OCI-LY1 (cell line): Measurements from ENCODE around the gene MICU1.
"Not testable (repeated sequence)": the region's sequence is repeated elsewhere in the genome, so short reads cannot be mapped to it uniquely, and the experiment has no call there.

ENCODE experiments used
- H2AFZ ChIP-seq: fragments of 200-600 bp; sonication (generic), shearing (Covaris generic); 2 replicates; pipeline ENCODE4 v1.6.0; 2014; ENCODE audit warnings: antibody characterized with exemption, mild to moderate bottlenecking, low read length
- H3F3A ChIP-seq: fragments of 200-600 bp; sonication (generic), shearing (Covaris generic); 2 replicates; pipeline ENCODE4 v1.6.0; 2014; ENCODE audit warnings: mild to moderate bottlenecking, antibody characterized with exemption, low read length, moderate library complexity; ENCODE audit not compliant: insufficient read depth
- H3K27ac ChIP-seq: fragments of 200-600 bp; sonication (generic); 2 replicates; pipeline ENCODE4 v1.5.1; 2014; ENCODE audit warnings: low read length, mixed run types, mild to moderate bottlenecking, low read depth; ENCODE audit not compliant: poor library complexity, severe bottlenecking
- H3K27me3 ChIP-seq: fragments of 200-600 bp; sonication (generic); 2 replicates; pipeline ENCODE4 v1.6.0; 2014; ENCODE audit warnings: antibody characterized with exemption, mild to moderate bottlenecking, low read length, moderate library complexity; ENCODE audit not compliant: insufficient read depth
- H3K36me3 ChIP-seq: fragments of 200-600 bp; sonication (generic); 2 replicates; pipeline ENCODE4 v1.6.1; 2014; ENCODE audit warnings: mild to moderate bottlenecking, antibody characterized with exemption, low read length, moderate library complexity, mixed read lengths; ENCODE audit not compliant: insufficient read depth
- H3K4me1 ChIP-seq: fragments of 200-600 bp; sonication (generic); 2 replicates; pipeline ENCODE4 v1.5.1; 2014; ENCODE audit warnings: mild to moderate bottlenecking, low read length, moderate library complexity; ENCODE audit not compliant: insufficient read depth, severe bottlenecking
- H3K4me2 ChIP-seq: fragments of 200-600 bp; sonication (generic), shearing (Covaris generic); 2 replicates; pipeline ENCODE4 v1.6.1; 2014; ENCODE audit warnings: low read length
- H3K4me3 ChIP-seq: fragments of 200-600 bp; sonication (generic); 2 replicates; pipeline ENCODE4 v1.5.1; 2014; ENCODE audit warnings: low read length, low read depth, mild to moderate bottlenecking, mixed read lengths; ENCODE audit not compliant: poor library complexity, severe bottlenecking
- H3K79me2 ChIP-seq: fragments of 200-600 bp; shearing (Covaris generic); 2 replicates; pipeline ENCODE4 v1.6.1; 2016; ENCODE audit warnings: mixed run types, low read length, mixed read lengths; ENCODE audit not compliant: insufficient read depth
- H3K9ac ChIP-seq: fragments of 200-600 bp; sonication (generic), shearing (Covaris generic); 2 replicates; pipeline ENCODE4 v1.6.1; 2014; ENCODE audit warnings: mild to moderate bottlenecking, low read length, mixed read lengths
- H3K9me2 ChIP-seq: fragments of 200-600 bp; sonication (generic), shearing (Covaris generic); 2 replicates; pipeline ENCODE4 v1.6.1; 2014; ENCODE audit warnings: low read depth, mild to moderate bottlenecking, low read length, mixed read lengths
- H3K9me3 ChIP-seq: fragments of 200-600 bp; shearing (Covaris generic); 2 replicates; pipeline ENCODE4 v1.6.1; 2014; ENCODE audit warnings: low read length, mixed read lengths
- H4K20me1 ChIP-seq: fragments of 200-600 bp; sonication (generic), shearing (Covaris generic); 2 replicates; pipeline ENCODE4 v1.6.0; 2016; ENCODE audit warnings: mild to moderate bottlenecking, low read length; ENCODE audit not compliant: insufficient read depth
- EZH2 ChIP-seq: fragments of 200-600 bp; sonication (generic), shearing (Covaris generic); IDR thresholded peaks from 2 replicates; pipeline ENCODE4 v1.8.0; 2017; ENCODE audit warnings: borderline replicate concordance, mixed run types, mild to moderate bottlenecking, antibody characterized with exemption, low read length, moderate library complexity, mixed read lengths
- TF ChIP-seq, protein P1 (sequence below): fragments of 200-600 bp; sonication (generic), shearing (Covaris generic); IDR thresholded peaks from 2 replicates; pipeline ENCODE4 v1.5.1; 2017; ENCODE audit warnings: mild to moderate bottlenecking, antibody characterized with exemption, low read length, moderate library complexity, mixed read lengths

MICU1 gene

DNA sequence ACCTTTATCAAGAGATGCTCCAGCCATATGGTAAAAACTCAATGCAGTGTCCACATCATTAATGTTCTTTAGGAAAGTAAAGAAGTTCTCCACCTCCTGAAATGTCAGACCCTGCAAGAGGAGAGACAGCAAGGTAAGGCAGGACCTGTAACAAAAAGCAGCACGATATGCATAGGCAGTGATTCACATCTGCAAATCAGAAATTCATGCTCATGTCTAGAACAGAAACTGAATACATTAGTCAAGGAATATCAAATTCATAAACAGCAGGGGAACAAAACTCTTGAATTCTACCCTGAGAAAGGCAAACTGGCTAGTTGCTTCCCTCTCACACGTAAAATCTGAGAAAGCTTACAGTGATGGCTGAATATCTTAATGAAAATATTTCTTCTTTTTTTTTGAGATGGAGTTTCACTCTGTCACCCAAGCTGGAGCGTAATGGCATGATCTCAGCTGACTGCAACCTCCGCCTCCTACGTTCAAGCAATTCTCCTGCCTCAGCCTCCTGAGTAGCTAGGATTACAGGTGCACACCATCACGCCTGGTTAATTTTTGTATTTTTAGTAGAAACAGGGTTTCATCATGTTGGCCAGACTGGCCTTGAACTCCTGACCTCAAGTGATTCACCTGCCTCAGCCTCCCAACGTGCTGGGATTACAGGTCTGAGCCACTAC lies 217.8 kb downstream of the MICU1 start:
- Histone ChIP-seq H3K4me2 (no peak overlapping the region), H3K4me3 (no peak overlapping the region)

DNA sequence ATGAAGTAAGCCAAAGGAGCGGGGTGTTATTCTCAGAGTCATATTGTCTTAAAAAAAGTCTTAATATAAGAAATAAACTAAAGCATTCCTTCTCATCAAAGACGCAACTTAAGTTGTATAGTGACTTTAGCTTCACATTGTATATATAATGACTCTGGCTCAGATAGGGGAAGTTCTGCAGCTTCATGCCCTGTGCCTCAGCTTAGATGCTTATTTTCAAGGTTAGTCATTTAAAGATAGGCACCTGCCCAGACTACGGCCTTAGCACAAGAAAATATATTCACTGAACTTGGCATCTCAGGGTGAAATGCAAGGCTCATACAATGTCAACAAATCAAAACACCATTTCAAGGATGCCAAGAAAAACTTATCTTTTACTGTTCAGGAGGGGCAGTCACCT lies 218.4 kb downstream of the MICU1 start:
- Histone ChIP-seq H3K4me1 (peaks cover 15% of the 10 kb centered on the region), H3K9me2 (no peaks in the 10 kb centered on the region), H3K27ac (no peak overlapping the region), H3K4me3 (no peak overlapping the region), H3F3A (no peaks in the 10 kb centered on the region), H3K4me2 (peak overlapping the region; percentile 21; the same call in 1 of the 2 replicates), H4K20me1 (no peaks in the 10 kb centered on the region), H2AFZ (no peak overlapping the region), H3K36me3 (no peaks in the 10 kb centered on the region), H3K9me3 (no peaks in the 10 kb centered on the region), H3K79me2 (no peaks in the 10 kb centered on the region), H3K27me3 (no peaks in the 10 kb centered on the region), H3K9ac (no peak overlapping the region)
- TF ChIP-seq, protein P1, sequence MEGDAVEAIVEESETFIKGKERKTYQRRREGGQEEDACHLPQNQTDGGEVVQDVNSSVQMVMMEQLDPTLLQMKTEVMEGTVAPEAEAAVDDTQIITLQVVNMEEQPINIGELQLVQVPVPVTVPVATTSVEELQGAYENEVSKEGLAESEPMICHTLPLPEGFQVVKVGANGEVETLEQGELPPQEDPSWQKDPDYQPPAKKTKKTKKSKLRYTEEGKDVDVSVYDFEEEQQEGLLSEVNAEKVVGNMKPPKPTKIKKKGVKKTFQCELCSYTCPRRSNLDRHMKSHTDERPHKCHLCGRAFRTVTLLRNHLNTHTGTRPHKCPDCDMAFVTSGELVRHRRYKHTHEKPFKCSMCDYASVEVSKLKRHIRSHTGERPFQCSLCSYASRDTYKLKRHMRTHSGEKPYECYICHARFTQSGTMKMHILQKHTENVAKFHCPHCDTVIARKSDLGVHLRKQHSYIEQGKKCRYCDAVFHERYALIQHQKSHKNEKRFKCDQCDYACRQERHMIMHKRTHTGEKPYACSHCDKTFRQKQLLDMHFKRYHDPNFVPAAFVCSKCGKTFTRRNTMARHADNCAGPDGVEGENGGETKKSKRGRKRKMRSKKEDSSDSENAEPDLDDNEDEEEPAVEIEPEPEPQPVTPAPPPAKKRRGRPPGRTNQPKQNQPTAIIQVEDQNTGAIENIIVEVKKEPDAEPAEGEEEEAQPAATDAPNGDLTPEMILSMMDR: no peak
- no peak for TF ChIP-seq EZH2

More for the DNA sequence above, 217.8 kb downstream of the MICU1 start:
- H4K20me1 ChIP-seq: no peaks in the 10 kb centered on the region
- H3K27me3 ChIP-seq: no peaks in the 10 kb centered on the region
- H3K27ac ChIP-seq: no peak overlapping the region
- no peak overlapping the region for H3K9ac ChIP-seq
- TF ChIP-seq, protein P1: no peak
- TF ChIP-seq EZH2: no peak
- no peaks in the 10 kb centered on the region for H3K9me3 ChIP-seq
- H3K36me3 ChIP-seq: no peaks in the 10 kb centered on the region
- H3K79me2 ChIP-seq: no peaks in the 10 kb centered on the region
- H3K4me1 ChIP-seq: peaks cover 15% of the 10 kb centered on the region
- H3F3A ChIP-seq: no peaks in the 10 kb centered on the region
- H2AFZ ChIP-seq: no peak overlapping the region
- no peaks in the 10 kb centered on the region for H3K9me2 ChIP-seq

DNA sequence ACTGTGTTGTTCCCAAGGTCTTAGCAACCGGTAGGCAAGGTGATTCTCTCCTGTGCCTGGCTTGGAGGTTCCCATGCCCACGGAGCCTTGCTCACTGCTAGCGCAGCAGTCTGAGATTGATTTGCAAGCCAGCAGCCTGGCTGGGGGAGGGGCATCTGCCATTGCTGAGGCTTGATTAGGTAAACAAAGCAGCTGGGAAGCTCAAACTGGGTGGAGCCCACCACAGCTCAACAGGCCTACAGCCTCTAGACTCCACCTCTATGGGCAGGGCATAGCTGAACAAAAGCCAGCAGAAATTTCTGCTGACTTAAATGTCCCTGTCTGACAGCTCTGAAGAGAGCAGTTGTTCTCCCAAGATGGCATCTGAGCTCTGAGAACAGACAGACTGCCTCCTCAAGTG lies 230.3 kb downstream of the MICU1 start:
- H3K27ac ChIP-seq, H3K4me2 ChIP-seq, H3F3A ChIP-seq, H3K4me3 ChIP-seq, H3K79me2 ChIP-seq, H3K9me3 ChIP-seq, H3K4me1 ChIP-seq, H3K9ac ChIP-seq, H2AFZ ChIP-seq, H4K20me1 ChIP-seq, H3K27me3 ChIP-seq, H3K36me3 ChIP-seq, H3K9me2 ChIP-seq: not testable (repeated sequence)

DNA sequence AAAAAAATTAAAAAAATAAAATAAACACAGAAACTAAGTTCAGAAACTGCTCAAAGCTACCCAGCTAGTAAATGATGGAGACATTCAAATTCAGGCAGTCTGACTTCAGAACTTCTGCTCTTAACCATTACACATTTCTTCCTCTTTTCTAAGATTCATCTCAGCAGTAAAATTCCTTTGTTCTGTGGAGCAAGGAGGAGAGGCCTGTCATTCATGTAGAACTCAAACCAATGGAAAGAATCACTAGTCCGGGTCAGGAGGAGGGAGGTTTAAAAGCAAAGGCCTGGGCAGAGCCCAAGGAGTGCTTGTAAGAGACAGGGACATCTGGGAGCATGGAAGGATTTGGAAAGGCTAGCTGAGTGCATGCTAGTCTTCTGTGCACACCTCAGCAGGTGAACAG lies 233.3 kb downstream of the MICU1 start:
- Histone ChIP-seq H3K36me3 (no peaks in the 10 kb centered on the region), H2AFZ (no peak overlapping the region), H3K4me3 (no peak overlapping the region), H3K27me3 (no peaks in the 10 kb centered on the region), H3K9me2 (no peaks in the 10 kb centered on the region), H3K4me1 (no peaks in the 10 kb centered on the region), H4K20me1 (no peaks in the 10 kb centered on the region), H3K9ac (no peak overlapping the region), H3K27ac (no peak overlapping the region), H3K9me3 (no peaks in the 10 kb centered on the region), H3K79me2 (no peaks in the 10 kb centered on the region), H3K4me2 (no peak overlapping the region), H3F3A (no peaks in the 10 kb centered on the region)
- TF ChIP-seq, protein P1: no peak
- no peak for TF ChIP-seq EZH2
